Purkinje cell (primary cell): ENCODE measurements around the gene RASA3. TPM values are rescaled to one million over a fixed set of nuclear protein-coding genes. Genes with fewer than 3 reads are reported as not detected.

ENCODE experiments used
- polyA plus RNA-seq: library from polyadenylated mRNA; unstranded; fragments of >200 nt; fragmentation: Nextera tagmentation; gene quantifications from 2 replicates; pipeline ENCODE4 v1.2.1, GENCODE V29; 2014

RASA3 gene
- 0.40 and 0.52 TPM in 2 replicates for polyA plus RNA-seq

GRCh38 chr13:114132419-114133121 lies at the start of gene RASA3:
RASA3 (minus strand) TSS chr13:114132623; CDS start chr13:114132489, 134 bp downstream.

GRCh38 chr13:114179087-114179658 lies 46.8 kb upstream of the RASA3 start, which contains the start of gene CFAP97D2:
CFAP97D2 (plus strand) TSS chr13:114179257; CDS start chr13:114179331, 74 bp downstream.

GRCh38 chr13:113973218-113974164 lies 158.9 kb downstream of the RASA3 start, which contains the start of gene C13orf46:
C13orf46 (minus strand) TSS chr13:113974076; CDS start chr13:113973997, 79 bp downstream.

Other genes starting within 250 kb of the RASA3 start
- gene C13orf46, start 158.5 kb downstream of the RASA3 start, polyA plus RNA-seq: not detected in 2 replicates
- gene CFAP97D2, start 46.6 kb upstream of the RASA3 start, polyA plus RNA-seq: not detected in 2 replicates
- 52.4 and 60.8 TPM in 2 replicates for gene CDC16, start 102.3 kb upstream of the RASA3 start, polyA plus RNA-seq
- 18.5 and 35.4 TPM in 2 replicates for gene UPF3A, start 149.0 kb upstream of the RASA3 start, polyA plus RNA-seq
- 5.0 and 5.7 TPM in 2 replicates for gene CHAMP1, start 181.9 kb upstream of the RASA3 start, polyA plus RNA-seq